SK-N-SH treated with all-trans-retinoic acid at 6 μM for 48 hours (cell line): ENCODE results near the gene ALG2.

Experiments
- ATAC-seq: fragments of 200-7000 bp; cut with Tn5 transposase; 3 replicates; pipeline ENCODE4 v1.9.1; 2020; ENCODE audit warnings: mild to moderate bottlenecking, moderate library complexity
- ARNTL ChIP-seq: fragments of 450-650 bp; formaldehyde crosslinking; IDR thresholded peaks from 2 replicates; pipeline ENCODE4 v1.5.0; 2020; ENCODE audit warnings: low read depth, mild to moderate bottlenecking, moderate library complexity, borderline replicate concordance
- BACH2 ChIP-seq: fragments of 250-450 bp; sonication (Bioruptor Pico); IDR thresholded peaks from 2 replicates; pipeline ENCODE4 v1.9.0; 2021; ENCODE audit warnings: mild to moderate bottlenecking, borderline replicate concordance
- CSDC2 ChIP-seq: fragments of 250-450 bp; sonication (Bioruptor Pico); IDR thresholded peaks from 2 replicates; pipeline ENCODE4 v1.5.0; 2020; ENCODE audit warnings: mild to moderate bottlenecking, moderate library complexity
- CSRNP3 ChIP-seq: fragments of 250-450 bp; sonication (Bioruptor Pico); IDR thresholded peaks from 2 replicates; pipeline ENCODE4 v1.5.1; 2021; ENCODE audit warnings: mild to moderate bottlenecking, moderate library complexity
- ESRRG ChIP-seq: fragments of 250-450 bp; sonication (Bioruptor Pico); IDR thresholded peaks from 2 replicates; pipeline ENCODE4 v1.6.1; 2021; ENCODE audit warnings: mild to moderate bottlenecking
- GLIS3 ChIP-seq: fragments of 250-450 bp; sonication (Bioruptor Pico); IDR thresholded peaks from 2 replicates; pipeline ENCODE4 v1.5.0; 2020; ENCODE audit warnings: mild to moderate bottlenecking, moderate library complexity
- ISL1 ChIP-seq: fragments of 250-450 bp; sonication (Bioruptor Pico); IDR thresholded peaks from 2 replicates; pipeline ENCODE4 v2.1.2; 2022; ENCODE audit warnings: mild to moderate bottlenecking, moderate library complexity
- OSR1 ChIP-seq: fragments of 250-450 bp; sonication (Bioruptor Pico); IDR thresholded peaks from 2 replicates; pipeline ENCODE4 v1.8.0; 2022; ENCODE audit warnings: moderate library complexity, mild to moderate bottlenecking, inconsistent platforms
- PATZ1 ChIP-seq: fragments of 250-450 bp; sonication (Bioruptor Pico); IDR thresholded peaks from 2 replicates; pipeline ENCODE4 v1.8.0; 2020; ENCODE audit warnings: mild to moderate bottlenecking, moderate library complexity, borderline replicate concordance
- POU6F1 ChIP-seq: fragments of 250-450 bp; sonication (Bioruptor Pico); IDR thresholded peaks from 2 replicates; pipeline ENCODE4 v1.8.0; 2021; ENCODE audit warnings: low read depth, mild to moderate bottlenecking, moderate library complexity, borderline replicate concordance
- PPARA ChIP-seq: fragments of 250-450 bp; sonication (Bioruptor Pico); IDR thresholded peaks from 2 replicates; pipeline ENCODE4 v1.5.0; 2020; ENCODE audit warnings: mild to moderate bottlenecking, borderline replicate concordance
- RARB ChIP-seq: fragments of 250-450 bp; sonication (Bioruptor Pico); IDR thresholded peaks from 2 replicates; pipeline ENCODE4 v1.8.0; 2021; ENCODE audit warnings: mild to moderate bottlenecking, moderate library complexity
- SNAI2 ChIP-seq: fragments of 250-450 bp; sonication (Bioruptor Pico); IDR thresholded peaks from 2 replicates; pipeline ENCODE4 v1.5.0; 2020; ENCODE audit warnings: mild to moderate bottlenecking, moderate library complexity
- TCF4 ChIP-seq: fragments of 250-450 bp; sonication (Bioruptor Pico); IDR thresholded peaks from 2 replicates; pipeline ENCODE4 v1.8.0; 2021; ENCODE audit warnings: mild to moderate bottlenecking, moderate library complexity, borderline replicate concordance
- TOX ChIP-seq: fragments of 250-450 bp; sonication (Bioruptor Pico); IDR thresholded peaks from 2 replicates; pipeline ENCODE4 v1.8.0; 2021; ENCODE audit warnings: mild to moderate bottlenecking, moderate library complexity, borderline replicate concordance
- TSHZ2 ChIP-seq: fragments of 250-450 bp; sonication (Bioruptor Pico); IDR thresholded peaks from 2 replicates; pipeline ENCODE4 v1.5.0; 2020; ENCODE audit warnings: mild to moderate bottlenecking, moderate library complexity
- ZC3H10 ChIP-seq: fragments of 250-450 bp; sonication (Bioruptor Pico); IDR thresholded peaks from 2 replicates; pipeline ENCODE4 v1.5.1; 2021; ENCODE audit warnings: mild to moderate bottlenecking, moderate library complexity
- ZFP3 ChIP-seq: fragments of 250-450 bp; sonication (Bioruptor Pico); IDR thresholded peaks from 2 replicates; pipeline ENCODE4 v1.5.0; 2020; ENCODE audit warnings: mild to moderate bottlenecking, moderate library complexity
- ZFP30 ChIP-seq: fragments of 450-650 bp; formaldehyde crosslinking; IDR thresholded peaks from 2 replicates; pipeline ENCODE4 v1.5.0; 2022; ENCODE audit warnings: mild to moderate bottlenecking, moderate library complexity
- ZNF565 ChIP-seq: fragments of 450-650 bp; formaldehyde crosslinking; conservative IDR thresholded peaks from 2 replicates; pipeline ENCODE4 v1.5.0; 2020; ENCODE audit warnings: low read depth, mild to moderate bottlenecking, moderate library complexity
- ZNF70 ChIP-seq: fragments of 450-650 bp; formaldehyde crosslinking; IDR thresholded peaks from 2 replicates; pipeline ENCODE4 v1.5.0; 2020; ENCODE audit warnings: mild to moderate bottlenecking, moderate library complexity
- ZNF8 ChIP-seq: fragments of 450-650 bp; formaldehyde crosslinking; IDR thresholded peaks from 2 replicates; pipeline ENCODE4 v1.5.0; 2020; ENCODE audit warnings: mild to moderate bottlenecking, moderate library complexity

The ALG2 gene

GRCh38 chr9:99192786-99193465 lies 28.8 kb downstream of the ALG2 start:
- ATAC-seq, result peak; percentile 51; the same call in 2 of the 3 replicates
- no peak for TF ChIP-seq BACH2 (CRISPR knock-in tag)
- no peak for TF ChIP-seq TSHZ2 (CRISPR knock-in tag)
- TF ChIP-seq ZC3H10 (CRISPR knock-in tag), result no peak
- TF ChIP-seq PATZ1 (CRISPR knock-in tag), result no peak
- TF ChIP-seq ZNF70 (CRISPR knock-in tag), result no peak
- no peak for TF ChIP-seq ZFP3 (CRISPR knock-in tag)
- TF ChIP-seq ARNTL (CRISPR knock-in tag), result no peak
- no peak for TF ChIP-seq OSR1
- no peak for TF ChIP-seq ESRRG (CRISPR knock-in tag)
- TF ChIP-seq PPARA (CRISPR knock-in tag), result no peak
- TF ChIP-seq ZFP30 (CRISPR knock-in tag), result no peak
- TF ChIP-seq TOX (CRISPR knock-in tag), result no peak
- no peak for TF ChIP-seq GLIS3 (CRISPR knock-in tag)
- no peak for TF ChIP-seq SNAI2 (CRISPR knock-in tag)
- TF ChIP-seq CSRNP3 (CRISPR knock-in tag), result no peak
- no peak for TF ChIP-seq TCF4 (CRISPR knock-in tag)
- TF ChIP-seq ZNF8 (CRISPR knock-in tag), result no peak
- no peak for TF ChIP-seq ZNF565
- no peak for TF ChIP-seq RARB (CRISPR knock-in tag)

GRCh38 chr9:99190597-99191283 lies 31.0 kb downstream of the ALG2 start:
- TF ChIP-seq RARB (CRISPR knock-in tag) (no peak), ZFP3 (CRISPR knock-in tag) (no peak), SNAI2 (CRISPR knock-in tag) (no peak), TOX (CRISPR knock-in tag) (no peak), CSRNP3 (CRISPR knock-in tag) (no peak), ZC3H10 (CRISPR knock-in tag) (no peak), BACH2 (CRISPR knock-in tag) (no peak), OSR1 (no peak), PATZ1 (CRISPR knock-in tag) (no peak), ZNF565 (no peak), ZNF8 (CRISPR knock-in tag) (no peak), ESRRG (CRISPR knock-in tag) (no peak), POU6F1 (CRISPR knock-in tag) (no peak), CSDC2 (CRISPR knock-in tag) (no peak), ISL1 (CRISPR knock-in tag) (no peak), TCF4 (CRISPR knock-in tag) (no peak), PPARA (CRISPR knock-in tag) (no peak)
- no peak for ATAC-seq
